Liver (tissue), 9 donors: ENCODE measurements around the gene ERBB4. TPM values are rescaled to one million over a fixed set of nuclear protein-coding genes. Genes with fewer than 3 reads are reported as not detected.
"Not testable (repeated sequence)": the region's sequence is repeated elsewhere in the genome, so short reads cannot be mapped to it uniquely, and the experiment has no call there.

Source experiments
- DNase-seq: peaks from one replicate; pipeline ENCODE4 v3.0.0-alpha.2; 2017; ENCODE audit warnings: low spot score
- H3K27ac ChIP-seq, 2 donors: one replicate each; pipeline ENCODE4 v1.7.0; 2013; ENCODE audit warnings: inconsistent platforms in 2 of 2, low read length in 2 of 2, control low read depth in 1 of 2, low read depth in 1 of 2, mild to moderate bottlenecking in 1 of 2
- H3K27me3 ChIP-seq, 4 donors: one replicate each; pipeline versions ENCODE4 v1.6.1 to v1.7.0; 2013; ENCODE audit warnings: low read length in 3 of 4, inconsistent platforms in 1 of 4, mild to moderate bottlenecking in 1 of 4, moderate library complexity in 1 of 4; ENCODE audit not compliant: control insufficient read depth in 4 of 4, insufficient read depth in 4 of 4
- H3K36me3 ChIP-seq, 4 donors: one replicate each; pipeline versions ENCODE4 v1.6.1 to v1.7.0; 2013; ENCODE audit warnings: low read length in 3 of 4, mild to moderate bottlenecking in 3 of 4, low read depth in 1 of 4, moderate library complexity in 1 of 4; ENCODE audit not compliant: control insufficient read depth in 4 of 4, insufficient read depth in 3 of 4
- H3K4me1 ChIP-seq, 4 donors: one replicate each; pipeline versions ENCODE4 v1.6.1 to v1.7.0; 2013; ENCODE audit warnings: low read length in 3 of 4, mild to moderate bottlenecking in 3 of 4, moderate library complexity in 1 of 4; ENCODE audit not compliant: control insufficient read depth in 4 of 4, insufficient read depth in 4 of 4
- H3K4me3 ChIP-seq, 3 donors: one replicate each; pipeline versions ENCODE4 v1.6.1 to v1.7.0; 2013; ENCODE audit warnings: low read length in 3 of 3, control low read depth in 1 of 3, low read depth in 1 of 3, mild to moderate bottlenecking in 1 of 3
- H3K9ac ChIP-seq, 2 donors: one replicate each; pipeline ENCODE4 v1.7.0; 2013; ENCODE audit warnings: low read length in 2 of 2, mild to moderate bottlenecking in 2 of 2, moderate library complexity in 2 of 2, control low read depth in 1 of 2, low read depth in 1 of 2
- H3K9me3 ChIP-seq, 4 donors: one replicate each; pipeline versions ENCODE4 v1.6.1 to v1.7.0; 2013; ENCODE audit warnings: low read length in 3 of 4; ENCODE audit not compliant: control insufficient read depth in 4 of 4
- CTCF ChIP-seq: fragments of 150-350 bp; IDR thresholded peaks from 2 replicates; pipeline ENCODE4 v1.5.1; 2017; ENCODE audit warnings: improper control_type of control experiment, low read depth, low read length; ENCODE audit not compliant: missing input control
- EGR1 ChIP-seq, 2 donors: IDR thresholded peaks; 2 replicates each; pipeline ENCODE4 v1.6.1; 2016 to 2018; ENCODE audit warnings: antibody characterized with exemption in 2 of 2, low read depth in 2 of 2
- FOXA1 ChIP-seq: IDR thresholded peaks from 2 replicates; pipeline ENCODE4 v1.6.1; 2016; ENCODE audit warnings: antibody characterized with exemption
- FOXA2 ChIP-seq: IDR thresholded peaks from 2 replicates; pipeline ENCODE4 v1.6.1; 2016; ENCODE audit warnings: antibody characterized with exemption
- GABPA ChIP-seq, 2 donors: IDR thresholded peaks in 1 of 2; conservative IDR thresholded peaks in 1 of 2; 2 replicates each; pipeline ENCODE4 v1.6.1; 2016; ENCODE audit warnings: antibody characterized with exemption in 2 of 2, mild to moderate bottlenecking in 1 of 2, moderate library complexity in 1 of 2
- HNF4G ChIP-seq: IDR thresholded peaks from 2 replicates; pipeline ENCODE4 v1.6.1; 2016; ENCODE audit warnings: antibody characterized with exemption
- JUND ChIP-seq, 2 donors: IDR thresholded peaks; 2 replicates each; pipeline ENCODE4 v1.6.1; 2016; ENCODE audit warnings: antibody characterized with exemption in 2 of 2
- MAX ChIP-seq: IDR thresholded peaks from 2 replicates; pipeline ENCODE4 v1.6.1; 2016; ENCODE audit warnings: antibody characterized with exemption
- NR2F2 ChIP-seq: IDR thresholded peaks from 2 replicates; pipeline ENCODE4 v1.6.1; 2016; ENCODE audit warnings: antibody characterized with exemption
- RAD21 ChIP-seq, 2 donors: IDR thresholded peaks; 2 replicates each; pipeline ENCODE4 v1.6.1; 2016; ENCODE audit warnings: antibody characterized with exemption in 2 of 2, mild to moderate bottlenecking in 2 of 2
- RXRA ChIP-seq, 2 donors: IDR thresholded peaks; 2 replicates each; pipeline ENCODE4 v1.6.1; 2017 to 2018; ENCODE audit warnings: antibody characterized with exemption in 2 of 2, mild to moderate bottlenecking in 1 of 2
- SP1 ChIP-seq: IDR thresholded peaks from 2 replicates; pipeline ENCODE4 v1.6.1; 2018; ENCODE audit warnings: antibody characterized with exemption, mild to moderate bottlenecking
- TAF1 ChIP-seq: conservative IDR thresholded peaks from 2 replicates; pipeline ENCODE4 v1.6.1; 2016; ENCODE audit warnings: antibody characterized with exemption, mild to moderate bottlenecking
- YY1 ChIP-seq: IDR thresholded peaks from 2 replicates; pipeline ENCODE4 v1.6.1; 2016; ENCODE audit warnings: antibody characterized with exemption, mild to moderate bottlenecking
- WGBS: extraction: QIAGEN DNeasy Blood & Tissue Kit; methylation state at CpG from one replicate; pipeline ENCODE4 v1.1.7; 2013; 5-methylcytosine and 5-hydroxymethylcytosine counted together
- polyA plus RNA-seq, 2 donors: library from polyadenylated mRNA; stranded (reverse) in 1 of 2; unstranded in 1 of 2; fragments of 200-250 nt in 1 of 2; fragments of >200 nt in 1 of 2; fragmentation: Nextera tagmentation in 1 of 2; extraction: Ambion mirVana in 1 of 2; gene quantifications; one replicate each; pipeline versions ENCODE4 v1.2.1 to v1.2.3, GENCODE V29; 2013 to 2015
- total RNA-seq, 2 donors: library from RNA; depleted of rRNA; stranded (reverse); fragments of >200 nt; gene quantifications; one replicate each; pipeline ENCODE4 v1.2.3, GENCODE V29; 2014
- TF ChIP-seq, protein P1 (sequence below): IDR thresholded peaks from 2 replicates; pipeline ENCODE4 v1.6.1; 2016; ENCODE audit warnings: antibody characterized with exemption
- TF ChIP-seq, protein P2 (sequence below): IDR thresholded peaks from 2 replicates; pipeline ENCODE4 v1.6.1; 2016; ENCODE audit warnings: antibody characterized with exemption, mild to moderate bottlenecking
- TF ChIP-seq, protein P3 (sequence below): IDR thresholded peaks from 2 replicates; pipeline ENCODE4 v1.6.1; 2016; ENCODE audit warnings: antibody characterized with exemption
- donor health status: healthy.
- donor health status: healthy.
- donor health status: healthy.
- donor health status: healthy.
- donor health status: healthy.

ERBB4 gene
- total and polyA plus RNA-seq, 4 donors, result 0.03 to 0.42 TPM; not detected in 2

GRCh38 chr2:211723398-211723797 is 815.2 kb downstream of the ERBB4 start:
- Histone ChIP-seq H3K27me3 (no peaks in the 10 kb centered on the region), H3K9me3 (no peaks in the 10 kb centered on the region), H3K4me3 (no peak overlapping the region), H3K27ac (no peak overlapping the region), H3K36me3 (no peaks in the 10 kb centered on the region), H3K9ac (no peak overlapping the region), H3K4me1 (no peaks in the 10 kb centered on the region)
- no peak for TF ChIP-seq HNF4G
- TF ChIP-seq EGR1 (IDR thresholded peaks at IDR 0.05; ENCODE audit: low read depth in 2 of 2), result no peak
- no peak for TF ChIP-seq YY1
- TF ChIP-seq FOXA1, result no peak
- TF ChIP-seq, protein P1, sequence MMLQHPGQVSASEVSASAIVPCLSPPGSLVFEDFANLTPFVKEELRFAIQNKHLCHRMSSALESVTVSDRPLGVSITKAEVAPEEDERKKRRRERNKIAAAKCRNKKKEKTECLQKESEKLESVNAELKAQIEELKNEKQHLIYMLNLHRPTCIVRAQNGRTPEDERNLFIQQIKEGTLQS, result no peak
- no peak for TF ChIP-seq RXRA (IDR thresholded peaks at IDR 0.05)
- WGBS, result 74% methylated on average over 1 of the region's 1 CpG
- no peak for DNase-seq

DNA sequence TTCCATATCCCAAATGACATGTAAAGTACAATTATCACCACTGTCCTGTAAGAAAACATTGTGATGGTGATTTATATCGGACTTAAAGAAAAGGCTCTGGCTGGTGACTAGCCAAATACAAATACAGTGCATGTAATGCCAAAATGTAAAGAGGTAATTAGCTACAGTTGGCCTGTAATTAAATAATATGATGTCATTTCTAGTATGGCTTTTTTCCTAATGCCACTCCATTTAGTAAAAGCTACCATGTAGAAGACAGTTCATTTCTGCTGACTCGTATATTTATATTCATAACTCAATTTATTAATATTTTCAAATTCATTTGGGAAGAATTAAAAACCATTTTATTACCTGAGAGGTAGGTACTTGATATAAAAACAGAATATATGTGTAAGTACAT is 815.7 kb downstream of the ERBB4 start:
- H3K36me3 ChIP-seq, result no peaks in the 10 kb centered on the region
- H3K9me3 ChIP-seq, result no peaks in the 10 kb centered on the region
- H3K27me3 ChIP-seq, result no peaks in the 10 kb centered on the region
- H3K4me1 ChIP-seq, result no peaks in the 10 kb centered on the region
- DNase-seq, result no peak
- 81% methylated on average over 2 of the region's 2 CpGs for WGBS
- no peak overlapping the region for H3K9ac ChIP-seq
- TF ChIP-seq, protein P2, sequence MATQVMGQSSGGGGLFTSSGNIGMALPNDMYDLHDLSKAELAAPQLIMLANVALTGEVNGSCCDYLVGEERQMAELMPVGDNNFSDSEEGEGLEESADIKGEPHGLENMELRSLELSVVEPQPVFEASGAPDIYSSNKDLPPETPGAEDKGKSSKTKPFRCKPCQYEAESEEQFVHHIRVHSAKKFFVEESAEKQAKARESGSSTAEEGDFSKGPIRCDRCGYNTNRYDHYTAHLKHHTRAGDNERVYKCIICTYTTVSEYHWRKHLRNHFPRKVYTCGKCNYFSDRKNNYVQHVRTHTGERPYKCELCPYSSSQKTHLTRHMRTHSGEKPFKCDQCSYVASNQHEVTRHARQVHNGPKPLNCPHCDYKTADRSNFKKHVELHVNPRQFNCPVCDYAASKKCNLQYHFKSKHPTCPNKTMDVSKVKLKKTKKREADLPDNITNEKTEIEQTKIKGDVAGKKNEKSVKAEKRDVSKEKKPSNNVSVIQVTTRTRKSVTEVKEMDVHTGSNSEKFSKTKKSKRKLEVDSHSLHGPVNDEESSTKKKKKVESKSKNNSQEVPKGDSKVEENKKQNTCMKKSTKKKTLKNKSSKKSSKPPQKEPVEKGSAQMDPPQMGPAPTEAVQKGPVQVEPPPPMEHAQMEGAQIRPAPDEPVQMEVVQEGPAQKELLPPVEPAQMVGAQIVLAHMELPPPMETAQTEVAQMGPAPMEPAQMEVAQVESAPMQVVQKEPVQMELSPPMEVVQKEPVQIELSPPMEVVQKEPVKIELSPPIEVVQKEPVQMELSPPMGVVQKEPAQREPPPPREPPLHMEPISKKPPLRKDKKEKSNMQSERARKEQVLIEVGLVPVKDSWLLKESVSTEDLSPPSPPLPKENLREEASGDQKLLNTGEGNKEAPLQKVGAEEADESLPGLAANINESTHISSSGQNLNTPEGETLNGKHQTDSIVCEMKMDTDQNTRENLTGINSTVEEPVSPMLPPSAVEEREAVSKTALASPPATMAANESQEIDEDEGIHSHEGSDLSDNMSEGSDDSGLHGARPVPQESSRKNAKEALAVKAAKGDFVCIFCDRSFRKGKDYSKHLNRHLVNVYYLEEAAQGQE, result no peak
- TF ChIP-seq CTCF (no peak), RAD21 (IDR thresholded peaks at IDR 0.05) (no peak), NR2F2 (no peak), SP1 (no peak), JUND (IDR thresholded peaks at IDR 0.05) (no peak), FOXA1 (no peak), MAX (no peak), FOXA2 (no peak), GABPA (IDR thresholded peaks at IDR 0.05 in 1 of 2, conservative IDR thresholded peaks at IDR 0.05 in 1 of 2) (no peak), RXRA (IDR thresholded peaks at IDR 0.05) (no peak), YY1 (no peak), TAF1 (no peak), EGR1 (IDR thresholded peaks at IDR 0.05; ENCODE audit: low read depth in 2 of 2) (no peak)
- TF ChIP-seq, protein P1, result no peak
- TF ChIP-seq, protein P3, sequence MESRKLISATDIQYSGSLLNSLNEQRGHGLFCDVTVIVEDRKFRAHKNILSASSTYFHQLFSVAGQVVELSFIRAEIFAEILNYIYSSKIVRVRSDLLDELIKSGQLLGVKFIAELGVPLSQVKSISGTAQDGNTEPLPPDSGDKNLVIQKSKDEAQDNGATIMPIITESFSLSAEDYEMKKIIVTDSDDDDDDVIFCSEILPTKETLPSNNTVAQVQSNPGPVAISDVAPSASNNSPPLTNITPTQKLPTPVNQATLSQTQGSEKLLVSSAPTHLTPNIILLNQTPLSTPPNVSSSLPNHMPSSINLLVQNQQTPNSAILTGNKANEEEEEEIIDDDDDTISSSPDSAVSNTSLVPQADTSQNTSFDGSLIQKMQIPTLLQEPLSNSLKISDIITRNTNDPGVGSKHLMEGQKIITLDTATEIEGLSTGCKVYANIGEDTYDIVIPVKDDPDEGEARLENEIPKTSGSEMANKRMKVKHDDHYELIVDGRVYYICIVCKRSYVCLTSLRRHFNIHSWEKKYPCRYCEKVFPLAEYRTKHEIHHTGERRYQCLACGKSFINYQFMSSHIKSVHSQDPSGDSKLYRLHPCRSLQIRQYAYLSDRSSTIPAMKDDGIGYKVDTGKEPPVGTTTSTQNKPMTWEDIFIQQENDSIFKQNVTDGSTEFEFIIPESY, result no peak
- no peak overlapping the region for H3K4me3 ChIP-seq
- H3K27ac ChIP-seq, result no peak overlapping the region

- WGBS, result 89% methylated on average over 9 of the region's 9 CpGs
- not testable (repeated sequence) for H3K4me3 ChIP-seq, H3K4me1 ChIP-seq, H3K36me3 ChIP-seq, H3K9me3 ChIP-seq, H3K9ac ChIP-seq, DNase-seq, H3K27me3 ChIP-seq, H3K27ac ChIP-seq
These were observed 816.7 kb downstream of the ERBB4 start for GRCh38 chr2:211721874-211722273.
